Epithelial cell of esophagus (primary cell): ENCODE results near the gene KLHL30.

ENCODE experiments used
- DNase-seq: peaks from one replicate; pipeline ENCODE4 v3.0.0; 2010; ENCODE audit warnings: low read depth
- H3K4me3 ChIP-seq: 2 replicates; pipeline ENCODE4 v1.5.1; 2011; ENCODE audit warnings: mild to moderate bottlenecking, low read length, control low read depth
- TF ChIP-seq, protein P1 (sequence below): IDR thresholded peaks from 2 replicates; pipeline ENCODE4 v1.5.1; 2011; ENCODE audit warnings: low read depth, mild to moderate bottlenecking, low read length, control low read depth, inconsistent platforms; ENCODE audit not compliant: insufficient read depth; ENCODE audit errors: missing control alignments

Gene KLHL30

DNA sequence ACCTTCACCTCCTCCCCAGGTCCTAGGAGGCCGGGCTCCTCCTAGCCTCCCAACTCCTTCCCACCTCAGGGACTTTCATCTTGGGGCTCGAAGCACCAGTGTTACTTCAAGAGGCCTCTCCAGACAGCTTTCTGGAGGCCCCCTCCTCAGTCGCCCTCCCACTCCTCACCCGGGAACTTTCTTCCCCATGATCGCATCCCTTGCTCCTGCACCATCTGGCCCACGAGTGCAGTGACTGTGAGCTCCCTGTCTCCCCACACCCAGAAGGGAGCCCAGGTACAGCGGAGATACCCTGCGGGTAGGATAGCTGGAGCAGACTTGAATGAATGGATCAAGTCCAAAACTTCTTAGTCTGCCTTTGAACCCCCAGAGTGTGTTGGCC lies 26.4 kb downstream of the KLHL30 start:
- DNase-seq, result no peak
- TF ChIP-seq, protein P1, sequence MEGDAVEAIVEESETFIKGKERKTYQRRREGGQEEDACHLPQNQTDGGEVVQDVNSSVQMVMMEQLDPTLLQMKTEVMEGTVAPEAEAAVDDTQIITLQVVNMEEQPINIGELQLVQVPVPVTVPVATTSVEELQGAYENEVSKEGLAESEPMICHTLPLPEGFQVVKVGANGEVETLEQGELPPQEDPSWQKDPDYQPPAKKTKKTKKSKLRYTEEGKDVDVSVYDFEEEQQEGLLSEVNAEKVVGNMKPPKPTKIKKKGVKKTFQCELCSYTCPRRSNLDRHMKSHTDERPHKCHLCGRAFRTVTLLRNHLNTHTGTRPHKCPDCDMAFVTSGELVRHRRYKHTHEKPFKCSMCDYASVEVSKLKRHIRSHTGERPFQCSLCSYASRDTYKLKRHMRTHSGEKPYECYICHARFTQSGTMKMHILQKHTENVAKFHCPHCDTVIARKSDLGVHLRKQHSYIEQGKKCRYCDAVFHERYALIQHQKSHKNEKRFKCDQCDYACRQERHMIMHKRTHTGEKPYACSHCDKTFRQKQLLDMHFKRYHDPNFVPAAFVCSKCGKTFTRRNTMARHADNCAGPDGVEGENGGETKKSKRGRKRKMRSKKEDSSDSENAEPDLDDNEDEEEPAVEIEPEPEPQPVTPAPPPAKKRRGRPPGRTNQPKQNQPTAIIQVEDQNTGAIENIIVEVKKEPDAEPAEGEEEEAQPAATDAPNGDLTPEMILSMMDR, result no peak
- H3K4me3 ChIP-seq, result no peak overlapping the region

- no peak overlapping the region for H3K4me3 ChIP-seq
- TF ChIP-seq, protein P1, result no peak
- no peak for DNase-seq
Measured at GRCh38 chr2:238165288-238165921, 26.9 kb downstream of the KLHL30 start.

DNA sequence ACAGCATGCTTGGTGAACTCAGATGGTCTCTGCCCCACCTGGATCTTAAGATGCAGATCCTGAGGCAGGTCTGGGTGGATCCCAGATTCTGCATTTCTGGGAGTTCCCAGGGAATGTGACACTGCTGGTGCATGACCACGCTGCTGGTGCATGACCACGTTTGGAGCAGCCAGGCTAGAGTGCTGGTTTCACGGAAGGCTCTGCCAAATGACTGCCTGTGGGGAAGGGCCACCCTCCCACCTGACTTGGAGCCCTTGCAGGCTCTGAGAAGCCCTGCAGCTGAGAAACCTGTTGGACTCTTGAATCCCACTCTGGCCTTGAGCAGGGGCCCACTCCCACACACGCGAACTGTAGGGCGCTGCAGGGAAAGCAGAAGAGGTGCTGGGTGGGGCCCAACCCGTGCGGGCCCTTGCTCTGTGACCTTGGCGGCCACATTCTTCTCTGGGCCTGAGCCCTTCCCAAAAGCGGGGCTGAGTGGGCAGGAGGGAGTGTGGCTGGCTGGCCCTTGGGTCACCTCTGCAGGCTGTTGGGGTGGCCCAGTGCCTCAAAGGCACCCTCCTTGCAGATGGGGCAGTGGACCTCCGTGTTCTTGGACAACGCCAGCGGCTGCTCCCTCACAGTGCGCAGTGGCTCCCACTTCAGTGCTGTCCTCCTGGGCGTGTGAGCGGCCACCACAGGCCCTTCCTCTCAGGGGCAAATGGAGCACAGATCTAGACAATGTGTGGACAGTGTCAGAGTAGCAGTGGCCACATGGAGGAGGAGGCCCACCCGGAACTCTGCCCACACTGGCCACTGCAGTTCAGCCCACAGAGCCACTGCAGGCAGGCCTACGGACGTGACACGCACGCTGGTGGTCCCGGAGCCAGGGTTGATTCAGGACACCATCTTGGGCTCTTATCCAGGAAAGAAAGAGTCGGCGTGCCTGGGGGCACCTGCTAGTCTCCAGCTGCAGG lies 28.2 kb downstream of the KLHL30 start:
- TF ChIP-seq, protein P1, result no peak
- no peak overlapping the region for H3K4me3 ChIP-seq
- no peak for DNase-seq

GRCh38 chr2:238167344-238167715 lies 28.9 kb downstream of the KLHL30 start:
- no peak for DNase-seq
- TF ChIP-seq, protein P1, result no peak
- no peak overlapping the region for H3K4me3 ChIP-seq

- DNase-seq, result no peak
- no peak overlapping the region for H3K4me3 ChIP-seq
- TF ChIP-seq, protein P1, result no peak
Measured at GRCh38 chr2:238167761-238168160, 29.3 kb downstream of the KLHL30 start.

DNA sequence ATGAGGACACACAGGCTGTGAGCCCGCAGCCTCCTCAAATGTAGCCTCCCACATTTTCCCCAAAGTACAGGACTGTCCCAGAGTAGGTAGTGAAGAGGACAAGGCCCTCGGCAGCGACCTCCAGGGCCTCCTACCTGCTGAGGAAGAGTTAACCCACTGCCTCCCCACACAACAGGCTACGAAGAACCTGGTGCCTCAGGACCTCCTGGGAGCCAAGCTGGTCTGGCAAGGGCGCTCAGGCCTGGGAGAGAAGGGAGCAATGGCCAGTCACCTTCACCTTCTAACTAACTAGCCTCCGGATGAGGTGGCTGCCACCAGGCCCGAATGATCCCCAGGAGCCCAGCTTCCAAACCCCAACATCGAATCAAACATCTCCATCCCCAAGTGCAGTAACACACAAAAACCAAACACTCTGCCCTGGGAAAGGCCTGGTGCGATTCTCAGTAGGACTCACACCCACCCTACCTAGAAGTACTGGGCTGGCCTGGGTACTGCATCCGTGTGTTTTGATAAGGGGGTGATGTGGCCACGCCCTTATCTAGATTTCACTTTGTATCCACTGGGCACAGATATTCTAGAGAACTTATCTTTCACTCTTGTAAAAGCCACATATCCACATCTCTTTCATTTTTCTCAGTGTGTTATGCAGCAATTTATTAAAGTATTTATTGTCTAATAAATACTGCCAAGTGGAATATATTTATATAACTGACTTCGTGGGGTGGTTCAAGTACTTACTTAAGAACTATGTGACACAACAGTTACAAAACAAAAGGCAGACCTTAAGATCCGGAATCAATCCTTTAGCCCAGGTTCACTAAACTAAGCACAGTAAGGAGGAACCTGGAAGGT lies 30.0 kb downstream of the KLHL30 start:
- DNase-seq, result no peak
- H3K4me3 ChIP-seq, result no peak overlapping the region
- TF ChIP-seq, protein P1, result no peak
